H9 (cell line): Measurements from ENCODE around the gene SLCO3A1. TPM values are rescaled to one million over a fixed set of nuclear protein-coding genes. Genes with fewer than 3 reads are reported as not detected.

Experiments used
- DNase-seq: peaks from one replicate; pipeline ENCODE4 v3.0.0-alpha.2; 2017
- H2AFZ ChIP-seq: one replicate; pipeline ENCODE4 v1.6.1; 2013; ENCODE audit warnings: mild to moderate bottlenecking, low read length, control low read depth, moderate library complexity
- H2AK5ac ChIP-seq: 2 replicates; pipeline ENCODE4 v1.6.1; 2013; ENCODE audit warnings: low read length, control low read depth, mixed read lengths; ENCODE audit not compliant: insufficient read length
- H2BK120ac ChIP-seq: one replicate; pipeline ENCODE4 v1.6.1; 2013; ENCODE audit warnings: low read depth, mild to moderate bottlenecking, low read length, control low read depth, inconsistent platforms; ENCODE audit not compliant: poor library complexity, severe bottlenecking
- H2BK12ac ChIP-seq: 2 replicates; pipeline ENCODE4 v1.6.1; 2013; ENCODE audit warnings: low read length, control low read depth, mixed read lengths, low read depth; ENCODE audit not compliant: insufficient read length
- H2BK15ac ChIP-seq: 2 replicates; pipeline ENCODE4 v1.6.1; 2013; ENCODE audit warnings: low read depth, low read length, control low read depth
- H2BK20ac ChIP-seq: one replicate; pipeline ENCODE4 v1.6.1; 2013; ENCODE audit warnings: low read depth, mild to moderate bottlenecking, low read length, control low read depth, inconsistent platforms; ENCODE audit not compliant: poor library complexity, severe bottlenecking
- H2BK5ac ChIP-seq: 2 replicates; pipeline ENCODE4 v1.6.1; 2013; ENCODE audit warnings: low read length, control low read depth, mixed read lengths; ENCODE audit not compliant: insufficient read length
- H3K14ac ChIP-seq: 2 replicates; pipeline ENCODE4 v1.6.1; 2013; ENCODE audit warnings: low read length, control low read depth; ENCODE audit not compliant: insufficient read depth
- H3K18ac ChIP-seq: 2 replicates; pipeline ENCODE4 v1.6.1; 2013; ENCODE audit warnings: low read depth, mild to moderate bottlenecking, mixed read lengths, low read length, control low read depth; ENCODE audit not compliant: insufficient read length
- H3K23ac ChIP-seq: 2 replicates; pipeline ENCODE4 v1.6.1; 2013; ENCODE audit warnings: low read length, control low read depth, mixed read lengths, low read depth; ENCODE audit not compliant: insufficient read length
- H3K23me2 ChIP-seq: 2 replicates; pipeline ENCODE4 v1.6.1; 2013; ENCODE audit warnings: low read depth, mild to moderate bottlenecking, mixed read lengths, low read length, control low read depth; ENCODE audit not compliant: insufficient read length, poor library complexity, severe bottlenecking
- H3K27ac ChIP-seq: 2 replicates; pipeline ENCODE4 v1.5.1; 2013; ENCODE audit warnings: low read length, control low read depth, mixed read lengths, low read depth; ENCODE audit not compliant: insufficient read length
- H3K27me3 ChIP-seq: 2 replicates; pipeline ENCODE4 v1.6.1; 2013; ENCODE audit warnings: low read length, control low read depth, inconsistent platforms; ENCODE audit not compliant: insufficient read depth
- H3K4ac ChIP-seq: 2 replicates; pipeline ENCODE4 v1.6.1; 2013; ENCODE audit warnings: low read depth, mild to moderate bottlenecking, control low read depth, inconsistent platforms, low read length, moderate library complexity
- H3K4me1 ChIP-seq: 2 replicates; pipeline ENCODE4 v1.6.1; 2013; ENCODE audit warnings: low read length, control low read depth, inconsistent platforms; ENCODE audit not compliant: insufficient read depth
- H3K4me2 ChIP-seq: 2 replicates; pipeline ENCODE4 v1.6.1; 2013; ENCODE audit warnings: low read length, control low read depth, mixed read lengths; ENCODE audit not compliant: insufficient read length, insufficient read depth
- H3K56ac ChIP-seq: 2 replicates; pipeline ENCODE4 v1.6.1; 2013; ENCODE audit warnings: low read depth, mild to moderate bottlenecking, mixed read lengths, low read length, control low read depth; ENCODE audit not compliant: insufficient read length
- H3K79me1 ChIP-seq: 2 replicates; pipeline ENCODE4 v1.6.1; 2013; ENCODE audit warnings: low read depth, mild to moderate bottlenecking, moderate library complexity, low read length, control low read depth, inconsistent platforms; ENCODE audit not compliant: insufficient read depth, poor library complexity, severe bottlenecking
- H3K79me2 ChIP-seq: 2 replicates; pipeline ENCODE4 v1.6.1; 2013; ENCODE audit warnings: low read length, control low read depth, inconsistent platforms; ENCODE audit not compliant: insufficient read depth
- H3K9ac ChIP-seq: 2 replicates; pipeline ENCODE4 v1.6.1; 2013; ENCODE audit warnings: low read length, control low read depth, mixed read lengths; ENCODE audit not compliant: insufficient read length; ENCODE audit errors: extremely low read depth
- H3K9me3 ChIP-seq: one replicate; pipeline ENCODE4 v1.6.1; 2013; ENCODE audit warnings: low read depth, low read length, inconsistent platforms; ENCODE audit not compliant: control insufficient read depth
- H3T11ph ChIP-seq: one replicate; pipeline ENCODE4 v1.6.1; 2013; ENCODE audit warnings: mild to moderate bottlenecking, low read length, control low read depth, inconsistent platforms
- H4K20me1 ChIP-seq: one replicate; pipeline ENCODE4 v1.6.1; 2013; ENCODE audit not compliant: control insufficient read depth, insufficient read length, insufficient read depth
- H4K5ac ChIP-seq: 2 replicates; pipeline ENCODE4 v1.6.1; 2013; ENCODE audit warnings: low read depth, mild to moderate bottlenecking, mixed read lengths, low read length, control low read depth; ENCODE audit not compliant: insufficient read length
- H4K8ac ChIP-seq: replicated peaks from 2 replicates; pipeline ENCODE4 v1.6.1; 2013; ENCODE audit warnings: low read length, control low read depth, mixed read lengths, low read depth; ENCODE audit not compliant: insufficient read length
- H4K91ac ChIP-seq: 2 replicates; pipeline ENCODE4 v1.6.1; 2013; ENCODE audit warnings: low read depth, mild to moderate bottlenecking, moderate library complexity, mixed read lengths, low read length, control low read depth; ENCODE audit not compliant: insufficient read length
- H3K27ac Mint-ChIP-seq, 3 experiments: 2 replicates in 2 of 3; 3 replicates in 1 of 3; pipeline ENCODE4 v1.8.0; 2020 to 2021; ENCODE audit warnings: mixed read lengths in 3 of 3, mild to moderate bottlenecking in 1 of 3, moderate library complexity in 1 of 3
- H3K27me3 Mint-ChIP-seq: 2 replicates; pipeline ENCODE4 v1.8.0; 2021; ENCODE audit warnings: low read depth, mild to moderate bottlenecking, moderate library complexity, mixed read lengths
- H3K36me3 Mint-ChIP-seq, 3 experiments: 2 replicates in 2 of 3; 3 replicates in 1 of 3; pipeline ENCODE4 v1.8.0; 2020 to 2021; ENCODE audit warnings: low read depth in 3 of 3, mixed read lengths in 3 of 3; ENCODE audit not compliant: insufficient read depth in 1 of 3
- H3K4me1 Mint-ChIP-seq, 2 experiments: 2 replicates each; pipeline ENCODE4 v1.8.0; 2020; ENCODE audit warnings: mixed read lengths in 2 of 2
- H3K4me3 Mint-ChIP-seq, 2 experiments: 2 replicates in 1 of 2; 3 replicates in 1 of 2; pipeline ENCODE4 v1.8.0; 2020 to 2021; ENCODE audit warnings: mild to moderate bottlenecking in 2 of 2, mixed read lengths in 2 of 2, moderate library complexity in 1 of 2
- H3K9me3 Mint-ChIP-seq, 2 experiments: 2 replicates in 1 of 2; 3 replicates in 1 of 2; pipeline ENCODE4 v1.8.0; 2020; ENCODE audit warnings: mild to moderate bottlenecking in 2 of 2, mixed read lengths in 2 of 2, moderate library complexity in 1 of 2
- WGBS: extraction: QIAGEN DNeasy Blood & Tissue Kit; methylation state at CpG from one replicate; pipeline ENCODE4 v1.1.7; 2013; ENCODE audit warnings: missing lambda C conversion rate, low lambda C conversion rate, mixed read lengths; ENCODE audit not compliant: insufficient read length; ENCODE audit errors: extremely low coverage; 5-methylcytosine and 5-hydroxymethylcytosine counted together
- total RNA-seq: library from RNA; stranded (reverse); gene quantifications from 2 replicates; pipeline ENCODE4 v1.2.1, GENCODE V29; 2021
- TF ChIP-seq, protein P1 (sequence below): fragments of 200-600 bp; sonication (generic); conservative IDR thresholded peaks from 3 replicates; pipeline ENCODE4 v1.8.0; 2021; ENCODE audit warnings: antibody characterized with exemption, mild to moderate bottlenecking

Gene SLCO3A1
- total RNA-seq, 1 experiment from 2014 or later = 9.4 TPM

DNA sequence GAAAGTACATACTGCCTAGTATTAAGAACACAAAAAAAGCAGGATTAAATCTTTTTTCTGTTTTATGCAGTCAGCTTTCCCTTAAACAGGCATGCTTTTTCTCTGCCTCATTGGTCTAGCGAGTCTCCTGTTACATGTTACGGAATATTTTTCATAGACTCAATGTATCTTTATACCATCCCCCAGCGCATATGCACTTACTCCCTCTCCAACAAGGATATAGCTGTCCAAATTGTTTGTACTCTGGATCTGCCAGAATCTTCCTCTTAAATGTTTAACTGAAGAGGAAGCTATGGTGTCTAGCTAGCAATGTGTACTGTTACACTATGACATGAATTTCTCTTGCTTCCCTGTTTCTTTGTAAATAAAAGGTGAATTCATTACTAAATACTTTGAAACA, 9.2 kb upstream of the SLCO3A1 start:
- H2BK12ac ChIP-seq = no peak overlapping the region
- no peak overlapping the region for H3K4me3 Mint-ChIP-seq
- no peak overlapping the region for H3K18ac ChIP-seq
- no peak overlapping the region for H2BK15ac ChIP-seq
- H2BK120ac ChIP-seq = no peak overlapping the region
- H3K27me3 Mint-ChIP-seq = peaks cover 4% of the 10 kb centered on the region
- no peaks in the 10 kb centered on the region; the same call in 1 of the 2 replicates for H3K4me1 ChIP-seq
- H3K9me3 ChIP-seq = no peaks in the 10 kb centered on the region
- H2AK5ac ChIP-seq = no peak overlapping the region
- no peak overlapping the region for H4K8ac ChIP-seq
- H3K27ac Mint-ChIP-seq = no peak overlapping the region
- no peaks in the 10 kb centered on the region for H3K79me2 ChIP-seq
- H2AFZ ChIP-seq = no peak overlapping the region
- no peak overlapping the region for H2BK5ac ChIP-seq
- H3T11ph ChIP-seq = no peak overlapping the region
- no peak overlapping the region for H4K5ac ChIP-seq
- H3K23ac ChIP-seq = no peak overlapping the region
- peaks cover 18 to 24% of the 10 kb centered on the region in 2 experiments for H3K4me1 Mint-ChIP-seq
- TF ChIP-seq, protein P1, sequence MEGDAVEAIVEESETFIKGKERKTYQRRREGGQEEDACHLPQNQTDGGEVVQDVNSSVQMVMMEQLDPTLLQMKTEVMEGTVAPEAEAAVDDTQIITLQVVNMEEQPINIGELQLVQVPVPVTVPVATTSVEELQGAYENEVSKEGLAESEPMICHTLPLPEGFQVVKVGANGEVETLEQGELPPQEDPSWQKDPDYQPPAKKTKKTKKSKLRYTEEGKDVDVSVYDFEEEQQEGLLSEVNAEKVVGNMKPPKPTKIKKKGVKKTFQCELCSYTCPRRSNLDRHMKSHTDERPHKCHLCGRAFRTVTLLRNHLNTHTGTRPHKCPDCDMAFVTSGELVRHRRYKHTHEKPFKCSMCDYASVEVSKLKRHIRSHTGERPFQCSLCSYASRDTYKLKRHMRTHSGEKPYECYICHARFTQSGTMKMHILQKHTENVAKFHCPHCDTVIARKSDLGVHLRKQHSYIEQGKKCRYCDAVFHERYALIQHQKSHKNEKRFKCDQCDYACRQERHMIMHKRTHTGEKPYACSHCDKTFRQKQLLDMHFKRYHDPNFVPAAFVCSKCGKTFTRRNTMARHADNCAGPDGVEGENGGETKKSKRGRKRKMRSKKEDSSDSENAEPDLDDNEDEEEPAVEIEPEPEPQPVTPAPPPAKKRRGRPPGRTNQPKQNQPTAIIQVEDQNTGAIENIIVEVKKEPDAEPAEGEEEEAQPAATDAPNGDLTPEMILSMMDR = no peak
- no peaks in the 10 kb centered on the region for H3K27me3 ChIP-seq
- H3K79me1 ChIP-seq = no peaks in the 10 kb centered on the region
- no peak overlapping the region for H3K14ac ChIP-seq
- no peaks in the 10 kb centered on the region for H4K20me1 ChIP-seq
- H2BK20ac ChIP-seq = no peak overlapping the region
- H4K91ac ChIP-seq = no peak overlapping the region
- WGBS = no CpG with 5 or more reads among the region's 3 CpGs
- no peaks in the 10 kb centered on the region for H3K23me2 ChIP-seq
- no peak overlapping the region for H3K9ac ChIP-seq
- H3K9me3 Mint-ChIP-seq = peaks cover 3 to 7% of the 10 kb centered on the region in 2 experiments; a peak in 3 of 5 replicates
- no peak overlapping the region for H3K56ac ChIP-seq
- peaks cover 0 to 7% (median 0%) of the 10 kb centered on the region in 3 experiments; a peak in 2 of 7 replicates for H3K36me3 Mint-ChIP-seq
- no peak overlapping the region for H3K27ac ChIP-seq
- no peak for DNase-seq
- H3K4me2 ChIP-seq = no peak overlapping the region
- no peak overlapping the region for H3K4ac ChIP-seq
